ENCODE measurements around the gene ORM2.

ORM2 gene

DNA sequence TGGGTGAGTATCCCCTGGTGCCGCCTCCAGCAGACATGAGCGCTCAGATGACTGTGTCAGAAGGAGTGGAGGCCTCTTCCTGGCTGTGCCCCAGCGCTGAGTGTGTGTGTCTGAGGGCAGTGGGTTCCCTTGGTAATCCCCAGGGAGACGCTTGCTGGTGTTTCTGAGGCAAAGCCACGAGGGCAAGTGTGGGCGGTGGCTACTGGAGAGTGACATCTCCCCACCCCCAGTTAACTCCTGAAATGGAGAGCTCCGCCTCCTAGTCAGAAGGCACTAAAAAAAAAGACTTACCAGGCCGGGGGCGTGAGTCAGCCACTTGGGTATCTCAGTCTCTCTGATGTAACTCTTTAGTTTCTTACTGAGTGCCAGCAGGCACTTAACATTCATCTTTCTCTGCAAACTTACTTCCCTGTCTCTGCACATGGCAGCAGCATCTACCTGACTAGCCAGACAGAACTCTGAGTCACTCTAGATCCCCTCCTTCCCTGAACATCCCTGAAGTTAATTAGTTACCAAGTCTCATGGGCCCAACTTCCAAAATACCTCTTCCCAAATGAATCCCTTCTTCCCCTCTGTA is 19.3 kb downstream of the ORM2 start:
- peak; percentile 19 to 71 for DNase-seq (ENCODE audit: low read depth in 2 of 2)

DNA sequence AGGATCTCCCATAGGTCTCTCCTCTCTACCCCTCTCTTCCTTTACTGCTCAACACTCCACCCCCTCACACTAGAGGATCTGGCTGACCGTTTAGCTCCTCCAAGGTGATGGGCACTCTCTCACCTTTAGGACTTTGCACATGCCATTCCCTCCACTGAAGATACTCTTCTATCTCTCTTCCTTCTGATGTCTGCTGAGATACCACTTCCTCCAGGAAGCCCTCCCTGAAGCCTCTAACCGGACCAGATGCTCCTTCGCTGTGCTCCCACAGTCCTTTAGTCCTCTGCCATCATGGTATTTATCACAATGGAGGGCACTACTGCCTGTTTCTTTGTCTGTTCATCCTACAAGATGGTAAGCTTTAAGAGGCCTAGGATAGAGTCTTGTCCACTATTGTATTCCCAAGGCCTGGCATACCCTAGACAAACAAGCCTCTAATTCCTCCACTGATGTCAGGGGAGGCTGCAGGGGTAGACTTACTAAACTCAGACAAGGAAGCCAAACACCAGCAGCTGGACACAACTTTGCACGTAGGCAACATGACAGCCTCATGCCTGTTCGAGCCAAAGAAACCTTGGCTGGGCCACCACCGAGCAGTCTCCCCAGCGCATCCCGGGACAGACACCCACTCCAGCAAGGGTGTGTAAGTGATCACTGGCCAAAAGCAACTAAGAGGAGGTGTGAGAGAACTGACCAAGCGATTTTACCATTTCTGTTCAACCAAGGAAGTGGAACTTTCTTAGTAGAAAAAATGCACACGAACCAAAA is 20.2 kb downstream of the ORM2 start:
- no peak for DNase-seq (ENCODE audit: low read depth in 2 of 2)

DNA sequence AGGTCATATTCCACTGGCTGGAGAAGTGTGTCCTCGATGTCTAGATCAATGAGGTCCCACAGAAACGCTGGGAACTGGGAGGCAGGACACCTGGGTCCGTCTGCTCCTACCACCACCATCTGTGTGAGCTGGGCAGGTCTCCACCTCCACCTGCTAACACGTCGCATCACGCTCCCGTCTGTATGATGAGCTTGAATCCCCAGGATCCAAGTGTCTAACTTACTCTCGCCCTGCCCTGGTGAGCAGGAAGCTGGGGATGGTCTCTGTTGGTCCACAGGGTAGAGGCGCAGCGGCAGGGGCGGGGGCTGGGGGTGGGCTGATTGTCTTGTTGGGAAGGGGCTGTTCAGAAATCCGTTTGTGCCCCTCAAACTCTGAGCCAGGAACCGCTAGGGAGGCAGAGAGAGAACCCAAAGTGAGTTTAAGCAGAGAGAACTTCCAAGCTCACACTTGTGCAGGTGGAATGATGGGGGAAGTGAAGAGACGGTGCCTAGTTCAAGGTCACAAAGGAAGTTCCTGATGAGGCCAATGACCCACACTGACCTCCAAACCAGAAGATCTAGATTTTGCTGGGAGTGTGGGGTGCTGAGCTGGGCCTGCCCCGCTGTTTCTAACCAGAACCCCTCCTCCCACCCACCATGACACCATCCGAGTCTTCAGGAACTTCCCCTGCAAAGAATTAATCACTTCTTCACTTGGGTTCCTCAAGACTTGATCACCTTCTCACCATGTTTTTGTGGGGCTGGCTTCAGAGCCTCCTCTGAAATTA is 21.1 kb downstream of the ORM2 start:
- no peak for DNase-seq (ENCODE audit: low read depth in 2 of 2)

DNA sequence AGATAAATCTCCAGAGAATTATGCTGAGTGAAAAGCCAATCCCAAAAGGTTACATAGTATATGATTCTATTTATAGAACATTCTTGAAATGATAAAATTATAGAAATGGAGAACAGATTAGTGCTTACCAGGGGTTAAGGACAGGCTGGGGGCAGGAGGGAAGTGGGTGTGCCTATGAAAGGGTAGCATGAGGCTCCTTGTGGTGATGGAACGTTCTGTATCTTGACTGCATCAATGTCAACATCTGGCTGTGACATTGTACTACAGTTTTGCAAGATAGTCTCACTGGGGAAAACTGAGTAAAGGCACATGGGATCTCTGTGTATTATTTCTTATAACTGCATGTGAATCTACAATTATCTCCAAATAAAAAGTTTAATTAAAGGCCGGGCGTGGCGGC is 22.3 kb downstream of the ORM2 start:
- DNase-seq (ENCODE audit: low read depth in 2 of 2), result no peak

DNA sequence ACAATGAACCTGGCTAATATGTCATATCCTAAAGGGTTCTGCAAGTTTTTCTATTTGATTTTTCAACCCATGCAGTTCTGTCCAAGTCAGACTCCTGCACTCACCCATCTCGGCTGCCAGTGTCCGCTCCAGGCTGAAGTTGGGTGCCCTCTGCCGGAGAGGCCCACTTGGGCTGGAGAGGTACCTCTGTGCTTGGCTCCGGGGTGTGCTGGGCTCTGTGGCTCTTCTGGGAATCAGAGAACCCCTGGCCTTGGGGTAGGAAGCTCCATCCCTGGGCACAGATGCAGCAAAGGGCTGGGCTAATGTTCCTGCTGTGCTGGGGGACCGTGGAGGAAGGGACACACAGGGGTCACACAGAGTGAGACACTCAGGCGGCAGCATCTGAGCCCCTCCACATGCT is 26.2 kb downstream of the ORM2 start:
- no peak for DNase-seq (ENCODE audit: low read depth in 2 of 2)

DNA sequence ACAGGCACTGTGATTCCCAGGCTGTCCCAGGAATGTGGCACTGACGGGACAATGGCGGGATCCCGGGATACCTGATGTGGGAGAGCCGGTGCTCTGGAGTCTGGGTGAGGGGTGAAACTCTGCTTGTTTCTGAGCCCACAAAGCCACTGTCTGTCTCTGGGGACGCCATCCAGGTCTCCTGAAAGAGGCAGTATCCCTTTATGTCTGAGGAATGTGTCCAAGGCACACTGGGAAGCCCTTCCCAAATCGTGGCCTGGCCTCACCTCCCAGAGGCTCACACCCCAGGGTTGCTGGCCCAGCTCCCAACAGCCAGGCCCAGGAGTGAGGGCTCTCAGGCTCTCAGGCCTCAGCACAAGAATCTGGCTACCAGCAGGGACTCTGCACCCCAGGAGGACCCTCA is 27.1 kb downstream of the ORM2 start:
- DNase-seq (ENCODE audit: low read depth in 2 of 2), result no peak

DNA sequence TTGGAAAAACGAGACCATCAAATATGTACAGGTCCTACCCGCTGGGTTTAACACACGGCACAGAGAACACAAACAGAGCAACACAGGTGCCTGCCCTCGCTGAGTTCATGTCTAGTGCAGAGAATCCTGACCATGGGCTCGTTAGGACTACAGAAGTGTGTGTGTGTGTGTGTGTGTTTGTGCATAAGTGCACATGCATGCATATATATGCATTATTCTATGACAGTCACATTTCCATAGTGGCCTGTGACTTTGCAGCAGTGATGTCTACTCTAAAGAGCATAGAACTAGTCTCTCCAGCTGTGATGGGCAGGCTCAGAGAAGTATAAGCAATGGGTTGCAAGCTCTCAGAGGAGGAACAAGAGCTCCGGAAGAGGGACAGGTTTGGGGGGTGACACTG is 27.7 kb downstream of the ORM2 start:
- no peak for DNase-seq (ENCODE audit: low read depth in 2 of 2)

DNA sequence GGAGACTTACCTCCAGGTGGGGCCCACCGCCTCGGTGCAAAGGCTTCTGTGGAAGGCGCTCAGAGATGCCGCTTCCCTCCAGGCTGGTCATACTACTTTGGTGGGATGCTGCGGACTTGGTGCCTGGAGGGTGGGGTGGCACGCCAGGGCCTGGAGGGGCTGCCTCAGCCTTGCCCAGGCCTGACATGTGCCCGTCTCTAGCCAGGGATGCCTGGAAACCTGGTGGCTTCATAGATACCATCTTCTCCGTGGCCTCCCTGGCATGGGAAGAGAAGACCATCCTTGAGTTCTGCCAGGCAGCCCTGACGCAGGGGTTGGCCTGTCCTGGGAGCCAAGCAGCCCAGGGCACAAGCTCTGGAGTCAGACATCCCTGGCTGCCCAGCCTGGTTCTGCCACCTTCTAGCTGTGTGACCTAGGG is 28.3 kb downstream of the ORM2 start:
- DNase-seq (ENCODE audit: low read depth in 2 of 2), result no peak

DNA sequence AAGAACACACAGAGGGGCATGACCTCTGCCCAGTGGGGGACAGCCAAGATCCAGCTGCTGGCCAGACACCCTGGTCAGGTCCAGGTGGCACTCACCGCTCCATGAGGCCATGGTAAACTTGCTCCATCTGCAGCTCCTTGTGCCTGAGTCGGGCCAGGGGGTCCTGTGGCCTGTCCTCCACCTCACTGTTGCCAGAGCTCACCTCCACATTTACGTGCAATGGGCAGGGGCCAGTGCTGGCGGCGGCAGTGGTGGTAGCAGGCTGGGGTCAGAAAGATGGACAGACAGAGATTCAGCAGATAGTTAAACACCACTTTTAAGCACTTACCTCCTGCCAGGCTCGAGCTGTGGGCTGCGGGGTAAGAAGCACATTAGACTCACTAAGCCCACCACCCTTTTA is 30.1 kb downstream of the ORM2 start:
- no peak for DNase-seq (ENCODE audit: low read depth in 2 of 2)

DNA sequence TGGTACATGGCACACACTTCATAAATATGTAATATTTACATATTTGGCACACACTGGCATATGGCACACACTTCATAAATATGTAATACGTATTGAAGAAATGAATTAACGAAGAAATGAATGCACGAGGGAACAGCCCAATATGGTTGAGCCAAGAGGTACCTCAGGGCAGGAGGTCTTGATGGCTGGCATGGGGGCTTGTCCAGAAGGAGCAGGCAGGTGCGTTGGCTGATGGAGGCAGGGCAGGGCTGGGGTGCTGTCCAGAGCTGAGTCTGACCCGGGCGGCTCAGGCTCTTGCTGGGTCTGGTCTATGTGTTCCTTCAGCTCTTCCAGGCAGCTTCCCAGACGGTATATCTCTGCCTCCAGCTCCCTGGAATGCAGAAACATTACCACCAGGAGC is 31.9 kb downstream of the ORM2 start:
- DNase-seq (ENCODE audit: low read depth in 2 of 2), result no peak

DNA sequence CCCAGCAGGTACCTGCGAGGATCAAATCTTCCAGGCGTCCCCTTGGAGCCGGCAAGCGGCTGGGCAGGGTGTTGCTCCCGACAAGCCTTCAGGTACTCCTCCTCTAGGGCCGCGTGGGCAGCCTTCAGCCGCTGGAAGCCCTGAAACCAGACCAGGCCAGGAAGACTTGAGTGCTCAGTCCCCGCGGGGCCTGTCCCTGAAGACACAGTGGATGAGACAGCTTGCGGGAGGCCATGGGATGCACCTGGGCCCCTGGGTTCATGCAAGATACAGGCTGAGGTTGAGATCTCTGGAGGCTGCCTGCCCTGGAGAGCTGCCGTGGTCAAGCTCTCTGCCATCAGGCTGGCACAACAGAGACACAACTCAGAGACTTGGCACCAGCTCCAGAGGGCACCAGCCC is 32.7 kb downstream of the ORM2 start:
- DNase-seq (ENCODE audit: low read depth in 2 of 2), result no peak

DNA sequence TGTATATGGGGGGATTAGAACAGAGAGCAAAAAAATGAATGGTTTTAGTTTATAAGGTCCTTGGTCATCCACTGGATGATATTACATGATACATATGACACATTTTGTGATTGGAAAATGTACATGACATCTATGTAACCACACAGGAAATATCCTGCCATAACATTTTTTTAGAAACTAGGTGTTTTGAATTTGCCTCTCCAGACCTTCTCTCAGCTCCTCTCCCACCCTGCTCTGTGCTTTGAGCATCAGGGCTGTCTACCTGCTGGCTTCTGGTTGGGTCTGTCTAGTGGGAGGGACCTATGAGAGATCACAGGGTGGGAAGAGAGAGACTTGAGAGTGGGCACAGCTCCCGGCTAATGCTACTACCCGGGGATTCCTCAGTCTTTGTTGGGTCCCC is 33.8 kb downstream of the ORM2 start:
- no peak for DNase-seq (ENCODE audit: low read depth in 2 of 2)

DNA sequence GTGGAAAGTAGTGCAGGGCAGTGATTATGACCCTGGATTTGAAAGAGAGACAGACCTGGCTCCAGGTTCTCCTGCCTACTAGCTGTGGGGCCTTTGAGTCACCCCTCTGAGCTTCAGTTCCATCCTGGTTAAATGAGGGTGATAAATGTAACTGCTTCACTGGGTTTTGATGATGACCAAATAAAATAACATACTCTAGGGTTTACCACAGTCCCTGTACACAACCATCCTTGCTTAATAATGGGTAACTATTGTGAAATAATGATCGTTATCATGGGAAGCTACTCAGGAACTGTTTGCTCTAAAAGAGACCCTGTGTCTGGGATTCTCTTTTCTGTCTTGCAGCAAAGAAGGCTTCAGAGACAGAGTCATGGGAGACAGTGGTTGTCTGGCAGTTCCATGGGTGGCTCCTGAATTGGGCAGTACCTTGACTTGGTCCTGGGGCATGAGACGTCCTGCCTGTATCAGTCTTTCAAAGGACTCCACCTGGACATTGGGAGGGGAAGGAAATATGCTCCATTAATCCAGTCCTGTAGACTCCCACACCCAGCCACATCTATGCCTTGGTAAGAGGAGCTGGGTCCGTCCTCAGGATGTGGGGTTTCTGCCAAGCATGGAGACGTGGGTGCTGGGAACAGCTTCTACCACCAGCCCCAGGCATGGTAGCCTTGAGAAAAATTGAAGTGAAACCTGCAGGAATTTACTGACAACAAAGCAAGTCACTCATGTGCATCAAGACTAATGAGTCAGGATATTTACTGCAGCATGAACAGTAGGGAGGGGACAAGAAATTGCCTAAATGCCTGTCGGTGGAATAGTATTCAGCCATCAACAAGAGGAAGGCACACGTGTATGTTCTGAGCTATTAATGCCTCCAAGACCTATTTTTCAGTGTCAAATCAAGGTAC is 34.7 kb downstream of the ORM2 start:
- no peak for DNase-seq (ENCODE audit: low read depth in 2 of 2)

DNA sequence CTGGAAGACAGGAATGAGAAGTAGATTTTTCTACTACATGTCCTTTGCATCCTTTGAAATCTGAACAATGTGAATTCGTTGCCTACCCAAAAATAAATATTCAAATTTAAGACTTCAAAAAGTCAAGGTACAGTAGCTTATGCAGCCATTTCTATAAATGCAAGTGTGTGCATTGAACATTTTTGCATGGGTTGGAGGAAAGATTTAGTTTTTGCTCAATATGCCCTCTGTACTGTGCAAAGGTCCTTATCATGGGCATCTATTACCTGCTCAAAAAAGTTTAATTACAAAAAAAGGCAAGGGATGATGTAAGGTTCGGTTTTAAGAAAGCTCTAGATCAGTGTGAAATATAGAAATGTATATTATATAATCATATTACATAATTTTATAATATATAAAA is 35.5 kb downstream of the ORM2 start:
- no peak for DNase-seq (ENCODE audit: low read depth in 2 of 2)

DNA sequence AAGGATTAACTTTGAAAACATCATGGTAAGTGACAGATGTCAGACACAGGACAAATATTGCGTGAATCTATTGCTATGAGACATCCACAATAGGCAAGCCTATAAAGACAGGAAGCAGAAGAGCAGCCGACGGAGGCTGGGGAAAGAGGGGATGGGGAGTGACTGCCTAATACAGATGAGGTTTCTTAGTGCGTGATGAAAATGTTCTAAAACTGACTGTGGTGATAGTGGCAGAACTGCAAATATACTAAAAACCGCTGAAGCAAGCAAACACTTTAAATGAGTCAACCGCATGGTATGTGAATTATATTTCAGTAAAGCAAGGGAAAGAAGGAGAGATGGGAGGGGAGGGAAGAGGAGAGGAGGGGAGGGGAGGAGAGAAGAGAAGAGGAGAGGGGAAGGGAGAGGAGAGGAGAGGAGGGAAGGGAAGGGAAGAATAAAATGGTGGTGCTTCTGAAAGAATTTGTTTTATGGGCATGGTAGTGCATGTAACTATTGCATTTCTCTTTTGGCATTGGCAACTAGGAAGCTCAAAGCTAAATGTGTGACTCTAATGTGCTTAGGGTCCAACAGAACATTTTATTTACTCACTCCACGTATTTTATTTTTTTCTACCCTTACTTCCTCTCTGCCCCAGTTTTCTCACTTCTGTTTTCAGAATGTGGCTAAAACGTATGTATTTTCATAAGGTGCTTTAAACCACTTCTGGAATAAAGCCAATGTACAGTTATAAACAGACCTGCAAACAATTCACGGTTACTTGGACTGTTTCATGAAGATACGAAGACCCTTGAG is 36.9 kb downstream of the ORM2 start:
- DNase-seq (ENCODE audit: low read depth in 2 of 2), result no peak

DNA sequence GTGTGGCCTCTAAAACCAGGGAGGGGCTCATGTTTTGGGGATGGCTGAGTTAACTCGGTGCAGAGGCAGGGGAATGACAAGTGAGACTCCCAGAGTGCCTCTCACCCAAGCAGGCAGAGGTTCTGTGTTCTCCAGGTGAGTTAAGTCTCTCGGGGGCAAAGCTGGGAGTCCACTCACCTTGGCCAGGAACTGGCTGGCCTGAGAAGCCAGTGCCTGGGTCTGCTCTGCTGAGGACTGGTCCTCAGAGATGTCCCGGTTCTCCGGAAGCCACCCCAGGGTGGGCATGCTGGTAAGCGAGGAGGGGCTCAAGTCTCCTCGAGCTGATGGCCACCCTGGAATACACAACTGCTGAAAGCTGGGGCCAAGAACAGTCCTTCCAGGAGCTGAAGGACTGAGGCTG is 37.7 kb downstream of the ORM2 start:
- no peak for DNase-seq (ENCODE audit: low read depth in 2 of 2)

DNA sequence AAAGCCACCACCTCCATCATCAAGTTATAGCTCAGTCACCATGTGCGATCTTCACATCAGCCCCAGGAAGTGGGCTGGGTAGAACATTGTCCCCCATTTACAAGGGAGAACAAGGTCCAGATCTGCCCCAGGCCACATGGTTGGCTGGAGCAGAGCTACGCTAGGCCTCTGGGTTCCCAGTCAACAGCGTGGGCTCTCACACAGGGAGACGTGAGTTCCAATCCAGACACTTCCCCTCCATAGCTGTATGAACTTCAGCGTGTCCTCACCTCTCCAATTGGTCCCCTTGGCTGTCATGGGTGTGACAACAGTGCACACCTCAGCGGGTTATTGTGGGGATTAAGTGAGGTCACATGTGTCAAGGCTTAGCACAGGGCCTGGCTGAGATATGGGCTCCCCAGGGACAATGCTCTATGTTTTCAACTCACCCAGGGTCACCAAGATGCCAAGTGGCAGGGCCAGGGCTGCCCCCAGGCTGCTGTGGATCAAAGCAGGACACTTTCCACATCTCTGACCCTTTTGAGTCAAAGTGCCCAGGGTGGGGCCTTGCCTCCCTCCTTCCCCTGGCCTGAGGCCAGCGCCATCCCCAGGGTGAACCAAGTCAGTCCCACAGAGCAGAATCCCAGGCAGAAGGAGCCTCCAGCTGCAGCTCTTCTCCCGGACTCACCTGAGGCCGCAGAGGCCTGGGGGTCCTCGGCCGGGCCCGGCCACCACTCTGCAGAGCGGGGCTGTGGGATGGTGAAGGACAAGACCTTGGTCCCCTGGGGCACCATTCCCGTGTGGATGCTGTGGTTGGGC is 38.3 kb downstream of the ORM2 start:
- no peak for DNase-seq (ENCODE audit: low read depth in 2 of 2)

DNA sequence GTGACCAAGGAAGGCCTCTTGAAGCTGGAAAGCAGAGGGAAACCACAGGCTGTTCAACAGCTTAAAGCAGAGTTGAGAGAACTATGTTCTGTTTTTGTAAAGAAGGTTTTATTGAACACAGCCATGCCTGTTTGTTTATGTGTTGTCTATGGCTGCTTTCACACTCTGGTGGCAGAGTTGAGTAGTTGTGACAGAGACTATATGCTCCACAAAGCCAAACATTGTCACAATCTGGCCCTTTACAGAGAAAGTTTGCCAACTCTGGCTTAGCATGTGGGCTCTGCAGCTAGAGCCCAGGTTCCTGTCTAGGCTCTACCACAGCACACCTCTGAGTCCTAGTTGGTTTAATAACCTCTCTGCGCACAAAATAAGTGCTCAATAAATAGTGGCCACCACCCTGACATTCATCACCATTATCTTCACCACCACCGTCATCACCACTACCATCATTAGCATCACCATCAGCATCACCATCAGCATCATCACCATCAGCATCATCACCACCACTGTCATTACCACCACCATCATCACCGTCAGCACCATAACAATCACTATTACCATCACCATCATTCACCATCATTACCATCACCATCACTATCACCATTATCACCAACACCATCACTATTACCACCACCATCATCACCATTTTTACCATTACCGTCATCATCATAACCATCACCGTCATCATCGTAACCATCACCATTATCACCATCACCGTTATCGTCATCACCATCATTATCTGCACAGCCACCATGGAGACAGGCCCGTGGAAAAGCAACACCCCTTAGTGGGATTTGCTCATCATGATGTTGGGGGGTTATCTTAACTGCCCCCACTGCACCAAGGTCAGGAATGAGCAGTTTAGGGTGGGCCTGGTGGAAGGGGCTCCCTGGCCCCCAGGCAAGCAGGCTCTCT is 39.8 kb downstream of the ORM2 start:
- no peak for DNase-seq (ENCODE audit: low read depth in 2 of 2)

DNA sequence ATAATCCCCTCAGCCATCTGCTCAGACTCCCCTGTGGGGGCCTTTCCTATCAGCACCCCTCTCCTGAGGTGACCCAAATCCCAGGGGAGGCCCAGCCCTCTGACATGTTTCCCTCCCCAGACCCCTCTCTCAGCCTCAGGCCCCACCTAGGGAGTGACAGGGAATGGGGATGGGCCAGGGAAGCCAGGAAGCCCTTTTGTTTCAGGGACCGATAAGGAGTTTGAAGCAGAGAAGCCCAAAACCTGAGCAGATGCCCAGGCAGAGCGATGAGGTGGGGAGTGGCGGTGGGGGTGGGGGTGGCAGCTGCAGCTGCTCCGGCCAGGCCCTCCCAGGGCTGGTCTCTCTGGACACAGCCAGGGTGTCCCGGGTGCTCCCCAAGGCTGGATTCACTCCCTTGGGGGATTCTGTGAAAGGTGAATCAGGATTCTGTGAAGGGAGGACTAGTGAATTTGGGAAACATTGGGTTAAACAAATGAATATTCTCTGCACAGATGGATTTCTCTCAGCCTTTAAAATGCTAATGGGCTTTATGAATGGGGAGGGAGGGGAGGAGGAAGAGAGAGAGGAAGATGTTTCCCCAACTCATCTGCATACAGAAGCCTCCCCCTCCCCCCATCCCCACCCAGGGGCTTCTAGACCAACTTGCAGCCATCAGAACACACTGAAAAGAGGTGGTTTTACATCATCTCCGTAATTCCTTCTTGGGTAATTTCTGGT is 40.7 kb downstream of the ORM2 start:
- DNase-seq (ENCODE audit: low read depth in 2 of 2), result no peak
